HG03571 (cell line): ENCODE measurements around the gene TTN.

Experiments used
- ATAC-seq: cut with Tn5 transposase; IDR thresholded peaks from one replicate; pipeline ENCODE4 v1.9.1; 2021; ENCODE audit not compliant: unreplicated experiment

The TTN gene

DNA sequence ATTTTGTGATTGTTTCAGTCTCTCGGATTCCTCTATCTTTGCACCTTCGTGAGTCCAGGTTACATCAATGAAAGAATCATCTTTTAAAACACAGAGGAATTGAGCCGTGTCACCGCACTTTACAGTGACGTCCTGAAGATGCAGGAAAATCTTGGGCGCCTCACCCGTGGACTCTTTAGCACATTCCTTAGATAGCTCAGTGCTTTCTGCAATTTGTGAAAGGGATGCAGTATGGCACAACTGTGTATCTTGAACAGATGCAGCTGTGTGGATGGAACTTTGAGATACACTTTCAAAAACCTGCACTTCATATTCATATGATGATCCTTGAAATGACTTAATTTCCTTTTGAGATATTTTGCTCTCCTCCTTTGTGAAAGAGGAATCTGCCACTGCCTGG is 50.9 kb downstream of the TTN start:
- no peak for ATAC-seq

DNA sequence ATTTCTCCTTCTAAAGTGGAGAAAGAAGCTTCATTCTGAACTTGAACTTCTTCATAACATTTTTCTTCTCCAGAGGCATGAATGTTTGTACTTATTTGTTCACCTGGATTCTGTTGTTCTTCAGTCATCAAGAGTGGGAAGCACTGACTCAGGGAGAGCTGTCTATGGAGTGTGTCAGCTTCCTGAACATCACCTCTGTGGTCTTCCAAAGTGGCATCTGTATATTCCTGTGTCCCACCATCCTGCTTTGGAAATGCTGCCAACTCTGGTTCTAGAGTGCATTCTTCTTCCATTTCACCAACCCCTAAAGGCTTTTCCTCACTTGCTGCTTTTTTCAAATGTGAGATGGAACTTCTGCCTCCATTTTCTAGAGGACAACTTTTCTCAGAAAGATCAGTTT is 59.5 kb downstream of the TTN start:
- no peak for ATAC-seq

DNA sequence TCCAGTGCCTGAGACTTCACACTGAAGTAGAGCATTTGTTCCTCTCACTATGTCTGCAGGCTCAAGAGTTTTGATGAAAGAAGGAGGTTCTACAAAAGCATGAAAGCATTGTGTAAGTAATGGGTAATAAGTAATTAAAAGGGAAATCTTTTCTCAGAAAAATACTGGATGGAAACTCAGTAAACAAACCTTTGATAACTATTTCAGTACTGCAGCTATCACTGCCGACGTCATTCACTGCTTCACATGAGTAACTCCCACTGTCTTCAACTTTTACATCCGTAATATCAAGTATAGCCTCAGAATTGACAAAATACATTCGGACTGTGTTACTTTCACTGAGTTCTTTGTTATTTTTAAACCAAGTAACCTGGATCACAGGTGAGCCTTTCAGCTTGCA is 72.7 kb downstream of the TTN start:
- ATAC-seq: no peak

DNA sequence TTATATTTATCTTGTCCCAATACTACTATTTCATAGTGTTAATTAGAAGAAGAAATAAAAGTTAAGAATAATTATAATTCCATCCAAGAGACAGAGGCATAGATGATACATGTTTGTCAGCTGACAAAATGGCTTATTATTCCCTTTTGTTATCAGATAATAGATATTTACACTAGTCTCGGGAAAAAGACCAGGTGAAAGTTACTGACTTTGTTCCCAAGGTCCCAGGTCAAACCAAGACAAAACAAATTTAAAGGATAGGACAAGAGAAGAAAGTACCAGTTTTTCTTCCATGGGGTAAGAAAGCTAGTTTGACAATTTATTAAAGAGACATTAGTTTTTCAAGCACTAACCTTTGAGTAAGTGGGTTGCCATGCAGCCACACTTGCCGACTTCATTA is 73.2 kb downstream of the TTN start:
- no peak for ATAC-seq

DNA sequence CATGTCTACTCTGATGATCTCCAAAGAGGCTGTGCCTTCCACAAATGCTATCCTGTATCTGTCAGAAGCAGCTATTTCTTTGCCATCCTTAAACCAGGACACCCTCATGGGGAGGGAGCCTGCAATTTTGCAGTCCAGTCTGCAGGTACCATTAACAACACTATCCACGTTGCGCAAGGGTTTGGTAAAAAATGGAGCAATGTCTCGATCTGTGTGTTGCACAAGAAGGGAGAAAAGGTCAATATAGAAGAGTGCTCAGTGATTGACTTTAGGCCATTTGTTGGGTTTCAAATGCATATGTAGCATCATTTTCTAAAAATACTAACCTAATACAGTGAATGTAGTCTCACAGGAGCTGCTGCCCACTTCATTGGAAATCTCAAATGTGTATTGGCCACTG is 74.3 kb downstream of the TTN start:
- no peak for ATAC-seq

DNA sequence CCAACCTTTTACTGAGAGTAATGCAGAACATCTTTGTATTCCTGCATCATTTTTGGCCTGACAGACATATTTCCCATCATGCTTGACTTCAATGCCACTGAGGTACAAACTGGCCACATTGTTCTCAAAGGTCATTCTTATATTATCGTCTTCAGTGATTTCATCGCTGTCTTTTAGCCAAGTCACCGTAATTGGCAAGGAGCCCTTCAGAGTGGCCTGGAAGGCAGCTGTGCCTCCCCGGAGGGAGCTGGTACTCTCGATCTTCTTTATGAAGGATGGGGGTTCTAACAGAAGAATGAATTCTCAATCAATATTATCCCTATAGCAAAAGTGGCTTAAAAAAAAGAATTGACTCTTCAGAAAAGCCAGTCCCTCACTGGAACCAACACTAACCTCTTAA is 75.9 kb downstream of the TTN start:
- no peak for ATAC-seq

DNA sequence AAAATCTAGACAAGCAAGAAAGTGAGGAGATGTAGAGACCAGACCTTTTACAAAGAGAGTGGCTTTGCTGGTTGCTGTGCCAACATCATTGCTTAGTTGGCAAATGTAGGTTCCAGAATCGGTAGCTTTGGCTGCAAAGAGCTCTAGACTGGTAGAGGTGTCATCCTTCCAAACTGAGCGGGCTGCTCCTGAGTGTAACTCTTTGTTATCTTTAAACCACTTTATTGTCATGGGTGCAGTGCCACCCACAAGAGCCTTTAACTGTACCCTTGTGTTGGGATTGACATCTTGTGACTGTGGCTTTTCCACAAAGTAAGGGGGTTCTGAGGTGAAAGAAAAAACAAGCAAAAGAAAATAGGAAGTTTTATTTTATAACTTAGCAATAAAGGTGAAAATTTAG is 77.2 kb downstream of the TTN start:
- no peak for ATAC-seq

DNA sequence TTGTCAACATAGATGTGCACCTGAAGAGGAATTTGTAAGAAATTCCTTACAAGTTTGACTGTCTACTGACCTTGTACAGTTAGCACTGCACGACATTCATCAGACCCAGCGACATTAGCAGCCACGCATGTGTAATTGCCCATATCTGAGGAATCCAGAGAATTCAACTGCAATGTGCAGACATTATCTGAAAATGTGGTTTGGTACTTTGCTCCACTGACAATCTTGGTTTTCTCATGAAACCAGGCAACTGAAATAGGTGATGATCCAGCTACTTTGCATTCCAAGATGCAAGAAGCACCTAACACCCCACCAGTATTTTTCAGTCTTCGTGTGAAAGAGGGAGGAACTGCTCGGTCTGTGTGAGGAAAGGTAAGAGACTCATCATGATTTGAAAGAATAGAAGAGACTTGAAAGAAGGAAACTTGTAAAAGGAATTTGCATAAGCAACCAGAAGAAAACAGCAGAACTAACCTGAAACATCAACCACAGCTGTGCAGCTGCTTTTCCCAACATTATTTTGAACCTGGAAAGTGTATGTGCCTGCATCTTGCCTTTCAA is 83.4 kb downstream of the TTN start:
- no peak for ATAC-seq

DNA sequence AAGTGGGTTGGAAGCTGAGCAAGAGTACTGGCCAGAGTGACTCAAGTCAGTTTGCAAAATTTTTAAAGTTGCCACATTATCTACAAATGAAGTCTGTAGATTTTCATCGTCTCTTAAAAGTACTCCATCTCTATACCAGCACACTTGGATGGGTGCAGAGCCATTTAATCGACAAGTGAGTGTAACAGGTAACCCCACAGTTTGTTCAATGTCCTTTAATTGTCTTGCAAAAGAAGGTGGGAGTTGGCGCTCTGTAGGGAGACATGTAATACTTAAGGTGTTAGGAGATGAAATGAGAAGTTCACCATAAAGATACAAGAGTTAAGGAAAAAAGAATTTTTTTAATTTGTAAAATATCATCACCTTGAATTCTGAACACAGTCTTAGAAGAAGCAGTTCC is 84.9 kb downstream of the TTN start:
- ATAC-seq: no peak

DNA sequence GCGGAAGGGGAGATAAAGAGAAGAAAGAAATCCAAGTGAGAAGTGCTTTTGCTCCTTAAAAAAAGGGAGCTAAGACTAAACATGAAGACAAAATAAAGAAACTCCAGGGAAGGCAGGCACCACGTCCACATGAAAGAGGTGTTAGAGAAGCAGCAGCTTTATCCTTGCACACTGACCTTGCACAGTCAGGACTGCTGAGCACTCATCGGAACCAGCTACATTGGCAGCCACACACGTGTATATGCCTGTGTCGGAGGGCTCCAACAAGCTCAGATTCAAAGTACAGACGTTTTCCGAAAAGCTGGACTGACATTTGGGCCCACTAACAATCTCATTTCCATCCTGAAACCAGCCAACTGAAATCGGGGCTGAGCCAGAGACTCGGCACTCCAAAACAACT is 88.2 kb downstream of the TTN start:
- no peak for ATAC-seq

DNA sequence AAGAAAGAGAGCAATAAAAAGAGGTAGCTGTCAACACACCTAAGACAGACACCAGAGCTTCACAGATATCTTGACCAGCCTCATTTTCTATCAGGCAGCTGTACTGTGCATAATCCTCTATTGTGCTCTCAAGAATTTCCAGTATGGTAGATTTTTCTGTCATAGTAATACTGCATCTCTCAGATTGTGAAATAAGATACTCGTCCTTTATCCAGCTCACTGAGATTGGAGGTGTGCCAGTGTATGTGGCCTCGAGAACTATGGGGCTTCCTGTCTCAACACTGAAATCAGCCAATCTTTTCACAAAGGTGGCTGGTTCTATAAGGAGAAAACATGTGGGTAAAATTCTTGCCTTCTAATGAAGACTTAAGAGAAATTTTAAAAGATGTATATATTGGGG is 88.9 kb downstream of the TTN start:
- no peak for ATAC-seq

DNA sequence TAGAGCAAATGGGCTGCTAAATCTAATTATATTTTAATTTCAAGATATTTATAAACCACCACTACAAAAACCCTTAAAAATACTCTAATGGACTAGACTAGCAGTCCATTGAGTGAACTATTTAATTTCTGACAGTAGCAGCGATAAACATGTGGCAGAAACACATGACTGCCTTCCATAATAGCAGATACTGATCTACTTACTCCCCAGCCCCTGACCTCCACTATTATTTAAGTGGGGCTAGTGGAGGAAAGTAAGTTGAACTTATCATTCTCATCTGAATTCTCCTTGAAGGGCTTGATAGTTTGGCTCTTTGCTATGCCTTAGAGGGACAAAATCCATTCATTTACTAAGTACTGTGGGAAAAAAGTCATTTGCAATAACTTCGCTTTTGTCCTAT is 90.8 kb downstream of the TTN start:
- ATAC-seq: no peak

DNA sequence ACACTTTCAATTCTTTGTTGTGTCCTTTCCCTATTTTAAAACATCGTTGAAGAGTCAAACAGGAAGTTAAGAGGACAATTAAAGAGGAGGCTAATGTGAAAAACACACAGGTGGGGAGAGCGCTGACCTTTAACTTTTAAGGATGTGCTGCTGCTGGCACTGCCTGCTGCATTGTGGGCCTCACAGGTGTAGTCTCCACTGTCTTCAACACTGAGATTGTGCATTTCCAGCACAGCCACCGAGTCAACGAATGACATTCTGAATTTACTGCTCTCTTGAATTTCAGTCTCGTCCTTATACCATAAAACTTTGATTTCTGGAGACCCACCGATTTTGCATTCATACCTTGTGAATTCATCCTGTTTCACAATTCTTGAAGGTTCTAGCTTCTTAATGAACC is 91.9 kb downstream of the TTN start:
- no peak for ATAC-seq

DNA sequence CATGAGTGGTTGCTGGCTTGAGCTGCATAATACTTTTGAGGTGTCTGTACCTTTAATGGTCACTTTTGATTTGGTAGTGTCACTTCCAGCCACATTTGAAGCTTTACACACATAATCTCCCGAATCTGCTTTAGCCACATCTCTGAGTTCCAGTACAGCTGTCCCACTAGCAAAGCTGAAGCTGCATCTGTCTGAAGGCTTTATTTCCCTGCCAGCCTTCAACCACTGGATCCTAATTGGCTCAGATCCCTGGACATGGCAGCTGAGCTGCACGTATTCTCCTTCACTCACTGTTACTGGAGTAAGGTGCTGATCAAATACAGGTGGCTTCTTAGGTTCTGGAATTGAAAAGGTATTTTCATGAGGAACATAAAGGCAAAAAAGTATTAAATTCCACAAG is 99.7 kb downstream of the TTN start:
- no peak for ATAC-seq

DNA sequence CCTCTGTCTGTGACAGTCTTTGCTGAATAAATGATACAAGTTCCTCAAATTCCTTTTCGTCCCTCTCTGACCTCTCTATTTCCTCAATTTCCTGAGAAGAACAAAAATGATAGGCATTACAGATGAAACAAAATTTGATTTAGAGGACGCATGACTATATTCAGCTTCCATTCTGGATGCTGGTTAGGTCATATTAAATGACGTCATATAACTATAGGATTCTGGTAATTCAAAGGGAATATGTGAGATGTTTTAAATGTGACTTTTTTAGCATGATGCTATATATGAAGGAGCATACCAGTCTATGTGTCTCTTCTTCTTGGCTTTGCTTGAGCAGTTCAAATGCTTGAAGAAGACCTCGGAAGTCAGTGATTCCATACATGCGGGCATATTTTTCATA is 102.3 kb downstream of the TTN start:
- ATAC-seq: no peak

DNA sequence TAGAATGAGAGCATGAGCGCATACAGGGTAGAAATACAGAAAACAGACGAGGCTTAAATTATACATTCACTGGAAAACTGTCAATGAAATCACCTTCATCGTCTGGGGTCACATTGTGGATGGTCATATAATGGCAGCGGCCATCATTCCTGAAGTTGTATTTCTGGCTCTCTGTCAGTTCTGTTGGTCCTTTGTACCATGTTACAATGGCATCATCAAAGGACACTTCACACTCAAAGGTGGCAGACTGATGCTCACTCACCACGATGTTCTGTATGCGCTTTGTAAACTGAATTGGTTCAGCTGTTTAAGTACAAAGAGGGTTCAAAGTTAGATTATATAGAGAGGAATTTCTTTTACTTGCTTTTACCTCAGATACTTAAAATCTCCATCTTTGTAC is 104.9 kb downstream of the TTN start:
- ATAC-seq: no peak

DNA sequence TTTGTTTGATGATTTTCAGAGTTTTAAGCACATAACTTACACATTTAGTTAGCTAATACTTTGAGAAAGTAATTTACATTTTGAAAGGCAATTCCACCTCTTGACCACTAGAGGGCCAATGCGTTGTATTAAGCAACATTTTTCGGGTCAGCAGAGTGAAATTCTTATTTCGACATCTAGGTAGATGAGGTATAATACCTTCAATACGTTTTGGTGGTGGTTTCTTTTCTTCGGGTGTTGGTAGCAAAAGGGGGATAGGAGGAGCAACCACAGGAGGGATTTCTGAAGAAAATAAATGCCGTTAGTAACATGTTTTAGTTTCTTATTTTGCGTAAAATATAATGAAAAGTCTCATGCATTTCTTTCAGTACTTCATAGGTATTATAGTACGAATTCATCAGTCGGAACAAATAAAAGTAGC is 106.3 kb downstream of the TTN start:
- no peak for ATAC-seq

DNA sequence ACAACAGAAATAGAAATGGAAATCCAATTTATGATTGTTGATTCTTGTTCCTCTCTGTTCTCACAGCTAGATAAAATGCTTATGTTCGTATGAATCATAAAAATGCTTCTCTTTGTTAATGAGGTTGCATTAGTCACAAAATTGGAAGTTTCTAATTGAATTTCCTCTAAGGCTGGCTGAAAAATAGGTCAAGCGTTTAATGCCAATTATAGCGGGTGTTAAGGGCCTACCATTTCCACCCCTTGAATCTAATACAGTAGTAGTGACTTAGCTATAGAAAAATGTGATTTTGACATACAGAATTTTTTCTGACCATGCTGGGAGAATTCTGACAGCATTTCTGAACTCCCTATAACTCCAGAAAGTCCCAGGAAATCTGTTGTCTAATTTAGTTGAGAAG is 107.1 kb downstream of the TTN start:
- no peak for ATAC-seq

DNA sequence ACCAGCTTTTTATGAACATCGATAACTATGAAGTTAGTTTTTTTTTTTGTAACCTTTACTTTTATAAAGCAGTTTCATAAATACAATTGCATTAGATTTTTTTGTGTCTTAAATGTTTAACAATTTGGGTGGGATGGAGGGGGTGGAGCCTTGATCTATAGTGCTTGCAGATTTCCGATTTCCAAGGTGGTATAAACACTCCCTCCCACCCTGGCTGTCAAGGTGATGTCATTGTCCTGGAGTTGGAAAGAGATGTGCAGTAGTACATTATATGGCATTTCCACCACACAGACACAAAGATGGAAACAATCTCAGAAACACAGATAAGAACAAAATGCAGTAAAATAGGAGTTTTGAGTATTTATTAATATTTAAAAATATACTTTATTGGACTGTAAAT is 114.4 kb downstream of the TTN start:
- no peak for ATAC-seq

DNA sequence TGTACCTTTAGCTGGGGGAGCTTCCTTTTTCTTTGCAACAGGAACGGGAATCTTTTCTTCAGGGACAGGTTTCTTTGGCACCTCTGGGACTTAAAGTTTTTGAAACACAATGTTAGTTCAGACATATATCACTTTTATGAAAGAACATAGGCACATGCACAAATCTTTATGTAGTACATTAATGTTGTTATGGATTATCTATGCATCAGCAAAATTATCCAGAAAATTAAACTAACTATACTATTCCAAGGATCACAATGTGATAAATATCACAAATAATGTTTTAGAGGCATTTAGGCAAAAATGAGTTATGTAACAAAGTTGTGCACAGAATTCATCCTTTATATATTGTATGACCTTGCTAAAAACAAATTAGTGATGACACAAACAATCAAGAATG is 117.4 kb downstream of the TTN start:
- no peak for ATAC-seq

DNA sequence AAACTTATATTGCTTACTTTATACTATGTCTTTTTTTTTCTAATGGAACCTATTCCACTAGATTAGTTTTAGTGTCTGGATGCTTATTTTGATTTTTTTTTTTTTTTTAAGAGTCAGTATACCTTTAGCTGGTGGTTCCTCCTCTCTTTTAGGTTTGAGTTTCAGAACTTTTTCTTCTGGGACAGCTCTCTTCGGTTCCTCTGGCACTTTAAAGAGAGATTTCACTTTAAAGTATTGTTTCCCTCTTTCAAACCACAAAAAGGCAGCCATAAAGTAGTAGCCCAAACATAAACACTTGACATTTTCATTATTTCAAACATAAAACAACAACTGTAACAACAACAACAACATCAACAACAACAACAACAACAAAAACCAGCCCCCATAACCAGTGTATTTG is 123.3 kb downstream of the TTN start:
- no peak for ATAC-seq

DNA sequence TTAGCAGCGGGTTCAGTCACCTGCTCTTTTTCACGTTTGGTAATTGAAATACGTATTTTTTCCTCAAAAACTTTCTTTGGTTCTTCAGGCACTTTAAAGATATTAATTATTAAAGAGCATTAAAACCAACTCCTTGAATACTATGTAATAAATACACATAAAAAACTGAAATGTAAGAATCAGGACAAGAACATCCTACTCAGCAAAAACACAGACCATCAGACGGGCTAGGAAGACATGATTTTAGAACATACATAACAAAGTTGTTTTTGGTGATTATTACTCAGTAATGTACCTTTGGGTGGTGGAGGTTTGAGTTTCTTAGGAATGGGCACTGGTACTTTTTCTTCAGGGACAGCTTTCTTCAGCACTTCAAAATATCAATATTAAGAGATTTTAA is 126.1 kb downstream of the TTN start:
- no peak for ATAC-seq

DNA sequence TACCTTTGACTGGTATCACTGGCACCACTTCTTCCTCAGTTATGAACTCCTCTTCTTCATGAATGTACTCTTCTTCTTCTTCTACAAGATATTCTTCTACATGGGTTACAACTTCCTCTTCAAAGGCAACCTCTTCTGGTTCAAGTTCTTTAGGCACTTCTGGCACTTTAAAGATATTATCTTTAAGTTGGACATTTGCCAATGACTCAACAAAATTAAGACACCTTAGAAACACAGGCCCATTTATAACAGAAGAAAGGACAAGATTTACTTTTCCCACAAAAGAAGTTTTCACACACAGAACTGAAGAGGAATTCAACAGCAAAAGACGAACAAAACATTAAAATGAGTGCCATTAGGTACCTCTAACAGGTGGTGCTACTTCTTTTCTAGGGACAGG is 127.3 kb downstream of the TTN start:
- no peak for ATAC-seq

DNA sequence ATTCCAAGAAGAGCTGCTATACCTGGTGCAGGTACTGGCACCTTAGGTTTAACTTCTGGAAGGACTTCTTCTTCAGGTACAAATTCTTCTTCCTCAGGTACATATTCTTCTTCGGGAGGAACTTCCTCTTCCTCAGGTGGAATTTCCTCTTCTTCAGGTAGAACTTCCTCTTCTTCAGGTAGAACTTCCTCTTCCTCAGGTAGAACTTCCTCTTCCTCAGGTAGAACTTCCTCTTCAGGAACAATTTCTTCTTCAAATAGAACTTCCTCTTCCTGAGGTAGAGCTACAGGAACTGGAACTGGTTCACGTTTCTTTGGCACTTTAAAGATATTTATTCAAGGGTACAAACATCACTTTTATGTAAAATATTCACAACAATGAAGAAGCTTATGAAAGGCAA is 129.6 kb downstream of the TTN start:
- ATAC-seq: no peak
